Limb (tissue), 2 donors: ENCODE measurements around the gene MANEA.
A peak's percentile ranks its signal among the peaks of the same experiment; 100 is the strongest.
"Not testable (repeated sequence)": the region's sequence is repeated elsewhere in the genome, so short reads cannot be mapped to it uniquely, and the experiment has no call there.

ENCODE experiments used
- DNase-seq, 2 donors: peaks; one replicate each; pipeline ENCODE4 v3.0.0-alpha.2; 2016; ENCODE audit errors: extremely low spot score in 2 of 2

The MANEA gene

GRCh38 chr6:95577304-95578105 is at the start of gene MANEA:
Gene MANEA, plus strand, starts transcription at chr6:95577535. Its CDS starts 8,905 bp downstream, at chr6:95586440.
- DNase-seq = peak; percentile 86 to 92

GRCh38 chr6:95529762-95530161 is 47.6 kb upstream of the MANEA start:
- DNase-seq = no peak

- DNase-seq = no peak
Observed at GRCh38 chr6:95530176-95530819, 47.0 kb upstream of the MANEA start.

GRCh38 chr6:95543798-95544197 is 33.5 kb upstream of the MANEA start:
- no peak for DNase-seq

GRCh38 chr6:95544517-95545225 is 32.7 kb upstream of the MANEA start:
- DNase-seq = no peak

- DNase-seq = no peak
Observed at GRCh38 chr6:95545226-95545625, 32.1 kb upstream of the MANEA start.

GRCh38 chr6:95545686-95546085 is 31.6 kb upstream of the MANEA start:
- DNase-seq = no peak

GRCh38 chr6:95546148-95546547 is 31.2 kb upstream of the MANEA start:
- DNase-seq = no peak

GRCh38 chr6:95547043-95547442 is 30.3 kb upstream of the MANEA start:
- no peak for DNase-seq

GRCh38 chr6:95548188-95548786 is 29.0 kb upstream of the MANEA start:
- no peak for DNase-seq

GRCh38 chr6:95551678-95552324 is 25.5 kb upstream of the MANEA start:
- DNase-seq = no peak

GRCh38 chr6:95553880-95554279 is 23.5 kb upstream of the MANEA start:
- DNase-seq = no peak

GRCh38 chr6:95560956-95561355 is 16.4 kb upstream of the MANEA start:
- DNase-seq = not testable (repeated sequence)

- no peak for DNase-seq
Observed at GRCh38 chr6:95569560-95569959, 7.8 kb upstream of the MANEA start.

GRCh38 chr6:95572098-95572497 is 5.2 kb upstream of the MANEA start:
- no peak for DNase-seq

- DNase-seq = no peak
Observed at GRCh38 chr6:95574811-95575210, 2.5 kb upstream of the MANEA start.

GRCh38 chr6:95576218-95576997 is 927 bp upstream of the MANEA start:
- no peak for DNase-seq

- no peak for DNase-seq
Observed at GRCh38 chr6:95576998-95577303, 384 bp upstream of the MANEA start.

- peak in 1 of 2 donors; percentile 7 for DNase-seq
Observed at GRCh38 chr6:95578106-95578410, 723 bp downstream of the MANEA start.

- DNase-seq = no peak
Observed at GRCh38 chr6:95581073-95581472, 3.7 kb downstream of the MANEA start.

GRCh38 chr6:95584226-95584625 is 6.9 kb downstream of the MANEA start:
- DNase-seq = not testable (repeated sequence)
